Mammary epithelial cell (primary cell): ENCODE data around the gene SPATA45.

Experiments used
- EZH2 ChIP-seq: IDR thresholded peaks from 2 replicates; pipeline ENCODE4 v1.6.1; 2012; ENCODE audit warnings: low read length, inconsistent platforms, borderline replicate concordance
- TF ChIP-seq, protein P1 (sequence below), 2 donors: IDR thresholded peaks in 1 of 2; conservative IDR thresholded peaks in 1 of 2; 2 replicates each; pipeline ENCODE4 v1.5.1; 2011 to 2012; ENCODE audit warnings: inconsistent platforms in 2 of 2, low read length in 2 of 2, mild to moderate bottlenecking in 2 of 2, control low read depth in 1 of 2, low read depth in 1 of 2; ENCODE audit not compliant: insufficient read depth in 1 of 2; ENCODE audit errors: extremely low read depth in 1 of 2

DNA sequence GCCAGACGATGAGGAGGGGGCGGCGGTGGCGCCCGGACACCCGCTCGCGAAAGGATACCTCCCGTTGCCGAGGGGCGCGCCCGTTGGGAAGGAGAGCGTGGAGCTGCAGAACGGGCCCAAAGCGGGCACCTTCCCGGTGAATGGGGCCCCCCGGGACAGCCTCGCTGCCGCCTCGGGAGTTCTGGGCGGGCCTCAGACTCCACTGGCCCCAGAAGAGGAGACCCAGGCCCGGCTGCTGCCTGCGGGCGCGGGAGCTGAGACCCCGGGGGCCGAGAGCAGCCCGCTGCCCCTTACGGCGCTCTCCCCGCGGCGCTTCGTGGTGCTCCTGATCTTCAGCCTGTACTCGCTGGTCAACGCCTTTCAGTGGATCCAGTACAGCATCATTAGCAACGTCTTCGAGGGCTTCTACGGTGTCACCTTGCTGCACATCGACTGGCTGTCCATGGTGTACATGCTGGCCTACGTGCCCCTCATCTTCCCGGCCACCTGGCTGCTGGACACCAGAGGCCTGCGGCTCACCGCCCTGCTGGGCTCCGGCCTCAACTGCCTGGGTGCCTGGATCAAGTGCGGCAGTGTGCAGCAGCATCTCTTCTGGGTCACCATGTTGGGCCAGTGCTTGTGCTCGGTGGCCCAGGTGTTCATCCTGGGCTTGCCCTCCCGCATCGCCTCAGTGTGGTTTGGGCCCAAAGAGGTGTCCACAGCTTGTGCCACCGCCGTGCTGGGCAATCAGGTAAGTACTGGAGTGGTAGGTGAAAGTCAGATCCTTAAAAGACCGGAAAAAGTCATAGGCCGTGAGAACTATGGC lies 11.2 kb upstream of the SPATA45 start:
- TF ChIP-seq, protein P1, sequence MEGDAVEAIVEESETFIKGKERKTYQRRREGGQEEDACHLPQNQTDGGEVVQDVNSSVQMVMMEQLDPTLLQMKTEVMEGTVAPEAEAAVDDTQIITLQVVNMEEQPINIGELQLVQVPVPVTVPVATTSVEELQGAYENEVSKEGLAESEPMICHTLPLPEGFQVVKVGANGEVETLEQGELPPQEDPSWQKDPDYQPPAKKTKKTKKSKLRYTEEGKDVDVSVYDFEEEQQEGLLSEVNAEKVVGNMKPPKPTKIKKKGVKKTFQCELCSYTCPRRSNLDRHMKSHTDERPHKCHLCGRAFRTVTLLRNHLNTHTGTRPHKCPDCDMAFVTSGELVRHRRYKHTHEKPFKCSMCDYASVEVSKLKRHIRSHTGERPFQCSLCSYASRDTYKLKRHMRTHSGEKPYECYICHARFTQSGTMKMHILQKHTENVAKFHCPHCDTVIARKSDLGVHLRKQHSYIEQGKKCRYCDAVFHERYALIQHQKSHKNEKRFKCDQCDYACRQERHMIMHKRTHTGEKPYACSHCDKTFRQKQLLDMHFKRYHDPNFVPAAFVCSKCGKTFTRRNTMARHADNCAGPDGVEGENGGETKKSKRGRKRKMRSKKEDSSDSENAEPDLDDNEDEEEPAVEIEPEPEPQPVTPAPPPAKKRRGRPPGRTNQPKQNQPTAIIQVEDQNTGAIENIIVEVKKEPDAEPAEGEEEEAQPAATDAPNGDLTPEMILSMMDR (conservative IDR thresholded peaks at IDR 0.05 in 1 of 2, IDR thresholded peaks at IDR 0.05 in 1 of 2; ENCODE audit: extremely low read depth in 1 of 2, insufficient read depth in 1 of 2, low read depth in 1 of 2, low read length in 2 of 2), result no peak
- TF ChIP-seq EZH2, result no peak
